ENCODE measurements around the gene GUCY1B1. TPM values are rescaled to one million over a fixed set of nuclear protein-coding genes. Genes with fewer than 3 reads are reported as not detected.

GUCY1B1 gene
- polyA plus RNA-seq, 1 donor (not counting 4 experiments of a cell fraction or from before 2014, with no cell fraction given), result 0.05 TPM

DNA sequence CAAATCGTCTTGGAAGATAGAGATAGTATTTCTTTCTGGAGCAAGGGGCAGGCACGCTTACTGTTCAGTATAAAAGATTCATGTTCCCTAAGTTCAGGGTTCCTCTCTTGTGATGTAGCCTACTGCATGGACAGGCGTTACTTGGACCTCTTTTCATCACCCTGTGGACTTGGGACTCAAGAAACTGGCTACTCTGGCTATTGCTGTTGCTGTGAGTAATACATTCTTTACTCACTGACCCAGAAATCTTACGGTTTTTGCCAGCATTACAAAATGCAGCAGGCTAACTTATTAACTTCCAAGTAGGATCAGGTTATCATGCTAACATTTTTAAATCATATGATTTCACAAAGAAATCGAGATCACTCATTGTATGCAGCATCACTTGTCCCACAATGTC is 12.8 kb upstream of the GUCY1B1 start:
- Histone ChIP-seq H3K9me3 (ENCODE audit: control insufficient read depth, low read depth, low read length) (no peaks in the 10 kb centered on the region), H3K9ac (ENCODE audit: control insufficient read depth, extremely low read depth, insufficient read depth, low read length) (no peak overlapping the region), H3K9me1 (ENCODE audit: control insufficient read depth, extremely low read depth, insufficient read depth, low read length) (no peaks in the 10 kb centered on the region), H2AFZ (ENCODE audit: control insufficient read depth, low read length) (no peak overlapping the region), H3K4me2 (ENCODE audit: control insufficient read depth, extremely low read depth, insufficient read depth, low read depth, low read length) (no peak overlapping the region), H3K79me2 (ENCODE audit: control insufficient read depth, insufficient read depth, low read length) (no peaks in the 10 kb centered on the region), H3K4me1 (ENCODE audit: control insufficient read depth, extremely low read depth, insufficient read depth, low read length) (no peaks in the 10 kb centered on the region), H3K27me3 (ENCODE audit: control insufficient read depth, extremely low read depth, insufficient read depth, low read length) (no peaks in the 10 kb centered on the region), H3K4me3 (ENCODE audit: control insufficient read depth in 2 of 3, extremely low read depth in 1 of 3, insufficient read depth in 2 of 3, low read depth in 1 of 3, low read length in 3 of 3) (no peak overlapping the region), H3K36me3 (ENCODE audit: control insufficient read depth in 2 of 2, extremely low read depth in 1 of 2, insufficient read depth in 2 of 2, low read length in 2 of 2) (no peaks in the 10 kb centered on the region), H3K27ac (ENCODE audit: control insufficient read depth, insufficient read depth, low read length) (no peak overlapping the region), H4K20me1 (ENCODE audit: control insufficient read depth, extremely low read depth, insufficient read depth, low read length) (no peaks in the 10 kb centered on the region)
- TF ChIP-seq CTCF (optimal IDR thresholded peaks at IDR 0.05 in 1 of 3, IDR thresholded peaks at IDR 0.05 in 1 of 3, conservative IDR thresholded peaks at IDR 0.05 in 1 of 3; ENCODE audit: extremely low read depth in 1 of 3, insufficient read depth in 2 of 3, low read length in 3 of 3) (no peak), EZH2 (IDR thresholded peaks at IDR 0.05; ENCODE audit: low read length) (no peak)
- FAIRE-seq (no peak), DNase-seq (ENCODE audit: low read depth, low spot score) (no peak)
- dilution Hi-C loops (cut with MboI; ENCODE audit: extremely low pct_ligation_motif_present, low sequenced_read_pairs), result no loop called here

GRCh38 chr4:155748039-155748438 is 10.8 kb upstream of the GUCY1B1 start:
- Histone ChIP-seq H3K4me3 (ENCODE audit: control insufficient read depth in 2 of 3, extremely low read depth in 1 of 3, insufficient read depth in 2 of 3, low read depth in 1 of 3, low read length in 3 of 3) (no peak overlapping the region), H3K9ac (ENCODE audit: control insufficient read depth, extremely low read depth, insufficient read depth, low read length) (no peak overlapping the region), H3K4me1 (ENCODE audit: control insufficient read depth, extremely low read depth, insufficient read depth, low read length) (no peaks in the 10 kb centered on the region), H3K4me2 (ENCODE audit: control insufficient read depth, extremely low read depth, insufficient read depth, low read depth, low read length) (no peak overlapping the region), H3K36me3 (ENCODE audit: control insufficient read depth in 2 of 2, extremely low read depth in 1 of 2, insufficient read depth in 2 of 2, low read length in 2 of 2) (no peaks in the 10 kb centered on the region), H4K20me1 (ENCODE audit: control insufficient read depth, extremely low read depth, insufficient read depth, low read length) (no peaks in the 10 kb centered on the region), H3K27ac (ENCODE audit: control insufficient read depth, insufficient read depth, low read length) (no peak overlapping the region), H2AFZ (ENCODE audit: control insufficient read depth, low read length) (no peak overlapping the region), H3K9me3 (ENCODE audit: control insufficient read depth, low read depth, low read length) (no peaks in the 10 kb centered on the region), H3K27me3 (ENCODE audit: control insufficient read depth, extremely low read depth, insufficient read depth, low read length) (no peaks in the 10 kb centered on the region), H3K79me2 (ENCODE audit: control insufficient read depth, insufficient read depth, low read length) (no peaks in the 10 kb centered on the region), H3K9me1 (ENCODE audit: control insufficient read depth, extremely low read depth, insufficient read depth, low read length) (no peaks in the 10 kb centered on the region)
- dilution Hi-C loops (cut with MboI; ENCODE audit: extremely low pct_ligation_motif_present, low sequenced_read_pairs), result no loop called here
- no peak for DNase-seq (ENCODE audit: low read depth, low spot score)
- TF ChIP-seq CTCF (optimal IDR thresholded peaks at IDR 0.05 in 1 of 3, IDR thresholded peaks at IDR 0.05 in 1 of 3, conservative IDR thresholded peaks at IDR 0.05 in 1 of 3; ENCODE audit: extremely low read depth in 1 of 3, insufficient read depth in 2 of 3, low read length in 3 of 3) (no peak), EZH2 (IDR thresholded peaks at IDR 0.05; ENCODE audit: low read length) (no peak)
- FAIRE-seq, result no peak
